ENCODE data around the gene GPR37L1.

Gene GPR37L1

GRCh38 chr1:202151045-202151444, 28.3 kb downstream of the GPR37L1 start:
- intact Hi-C loops (cut with DNase I): no loop called here

GRCh38 chr1:202152399-202152798, 29.7 kb downstream of the GPR37L1 start:
- intact Hi-C loops (cut with DNase I): no loop called here
- no peak for DNase-seq

More at GRCh38 chr1:202151045-202151444, 28.3 kb downstream of the GPR37L1 start:
- no peak for DNase-seq

- intact Hi-C loops (cut with DNase I): no loop called here
- DNase-seq: no peak
Observed at GRCh38 chr1:202153284-202153683, 30.6 kb downstream of the GPR37L1 start.

- peak in 1 of 10 donors; percentile 29 for DNase-seq
- intact Hi-C loops (cut with DNase I): no loop called here
Observed at GRCh38 chr1:202154148-202154765, 31.5 kb downstream of the GPR37L1 start.

GRCh38 chr1:202154766-202155477, 32.2 kb downstream of the GPR37L1 start:
- peak in 3 of 10 donors; percentile 38 to 89 (median 52) for DNase-seq
- intact Hi-C loops (cut with DNase I): no loop called here

- intact Hi-C loops (cut with DNase I): no loop called here
- DNase-seq: peak in 3 of 10 donors; percentile 22 to 83 (median 41)
Observed at GRCh38 chr1:202155478-202156021, 32.8 kb downstream of the GPR37L1 start.

- DNase-seq: peak in 1 of 10 donors; percentile 66
Observed at GRCh38 chr1:202156590-202156989, 33.9 kb downstream of the GPR37L1 start.

GRCh38 chr1:202157945-202158344, 35.2 kb downstream of the GPR37L1 start:
- DNase-seq: peak in 1 of 10 donors; percentile 51
- intact Hi-C loops (cut with DNase I): no loop called here

More at GRCh38 chr1:202156590-202156989, 33.9 kb downstream of the GPR37L1 start:
- intact Hi-C loops (cut with DNase I): no loop called here

- intact Hi-C loops (cut with DNase I): no loop called here
- peak in 1 of 10 donors; percentile 65 for DNase-seq
Observed at GRCh38 chr1:202158810-202159533, 36.3 kb downstream of the GPR37L1 start.

- peak in 1 of 10 donors; percentile 61 for DNase-seq
- intact Hi-C loops (cut with DNase I): loop anchor here (5.0 kb wide), 1 partner anchor 252 kb away; no protein-coding TSS in a partner anchor
Observed at GRCh38 chr1:202159534-202160371, 37.0 kb downstream of the GPR37L1 start.

GRCh38 chr1:202160377-202160940, 37.7 kb downstream of the GPR37L1 start, which contains the start of gene PTPN7:
PTPN7 (minus strand) TSS chr1:202160602; CDS start chr1:202159402, 1,200 bp downstream.
- intact Hi-C loops (cut with DNase I): loop anchor here (5.0 kb wide), 1 partner anchor 253 kb away; no protein-coding TSS in a partner anchor

GRCh38 chr1:202161151-202162046, 38.7 kb downstream of the GPR37L1 start:
- DNase-seq: peak in 1 of 10 donors; percentile 77
- intact Hi-C loops (cut with DNase I): loop anchor here (5.0 kb wide), 1 partner anchor 254 kb away; no protein-coding TSS in a partner anchor

More at GRCh38 chr1:202160377-202160940, 37.7 kb downstream of the GPR37L1 start, which contains the start of gene PTPN7:
- peak in 1 of 10 donors; percentile 86 for DNase-seq

- DNase-seq: peak in 1 of 10 donors; percentile 59
- intact Hi-C loops (cut with DNase I): loop anchor here (5.0 kb wide), 1 partner anchor 255 kb away; no protein-coding TSS in a partner anchor
Observed at GRCh38 chr1:202162047-202162417, 39.3 kb downstream of the GPR37L1 start.

GRCh38 chr1:202162418-202163280, 39.9 kb downstream of the GPR37L1 start:
- intact Hi-C loops (cut with DNase I): loop anchor here (5.0 kb wide), 1 partner anchor 255 kb away; no protein-coding TSS in a partner anchor
- DNase-seq: peak in 1 of 10 donors; percentile 36

- intact Hi-C loops (cut with DNase I): loop anchor here (5.0 kb wide), 1 partner anchor 256 kb away; no protein-coding TSS in a partner anchor
- peak in 1 of 10 donors; percentile 64 for DNase-seq
Observed at GRCh38 chr1:202163281-202164270, 40.9 kb downstream of the GPR37L1 start.
